Coronary artery (tissue), 2 donors: ENCODE measurements around the gene TP73.
"Not testable (repeated sequence)": the region's sequence is repeated elsewhere in the genome, so short reads cannot be mapped to it uniquely, and the experiment has no call there.

Source experiments
- DNase-seq: peaks from one replicate; pipeline ENCODE4 v3.0.0-alpha.2; 2017; ENCODE audit warnings: low spot score
- H3K27ac ChIP-seq, 2 donors: fragments of 200-600 bp; sonication (generic); one replicate each; pipeline ENCODE4 v1.5.1; 2016 to 2019
- H3K4me3 ChIP-seq: fragments of 200-600 bp; sonication (generic); 2 replicates; pipeline ENCODE4 v1.5.1; 2016; ENCODE audit warnings: mild to moderate bottlenecking, moderate library complexity
- CTCF ChIP-seq: fragments of 200-600 bp; sonication (generic); IDR thresholded peaks from one replicate; pipeline ENCODE4 v1.5.1; 2019; ENCODE audit warnings: antibody characterized with exemption

The TP73 gene

DNA sequence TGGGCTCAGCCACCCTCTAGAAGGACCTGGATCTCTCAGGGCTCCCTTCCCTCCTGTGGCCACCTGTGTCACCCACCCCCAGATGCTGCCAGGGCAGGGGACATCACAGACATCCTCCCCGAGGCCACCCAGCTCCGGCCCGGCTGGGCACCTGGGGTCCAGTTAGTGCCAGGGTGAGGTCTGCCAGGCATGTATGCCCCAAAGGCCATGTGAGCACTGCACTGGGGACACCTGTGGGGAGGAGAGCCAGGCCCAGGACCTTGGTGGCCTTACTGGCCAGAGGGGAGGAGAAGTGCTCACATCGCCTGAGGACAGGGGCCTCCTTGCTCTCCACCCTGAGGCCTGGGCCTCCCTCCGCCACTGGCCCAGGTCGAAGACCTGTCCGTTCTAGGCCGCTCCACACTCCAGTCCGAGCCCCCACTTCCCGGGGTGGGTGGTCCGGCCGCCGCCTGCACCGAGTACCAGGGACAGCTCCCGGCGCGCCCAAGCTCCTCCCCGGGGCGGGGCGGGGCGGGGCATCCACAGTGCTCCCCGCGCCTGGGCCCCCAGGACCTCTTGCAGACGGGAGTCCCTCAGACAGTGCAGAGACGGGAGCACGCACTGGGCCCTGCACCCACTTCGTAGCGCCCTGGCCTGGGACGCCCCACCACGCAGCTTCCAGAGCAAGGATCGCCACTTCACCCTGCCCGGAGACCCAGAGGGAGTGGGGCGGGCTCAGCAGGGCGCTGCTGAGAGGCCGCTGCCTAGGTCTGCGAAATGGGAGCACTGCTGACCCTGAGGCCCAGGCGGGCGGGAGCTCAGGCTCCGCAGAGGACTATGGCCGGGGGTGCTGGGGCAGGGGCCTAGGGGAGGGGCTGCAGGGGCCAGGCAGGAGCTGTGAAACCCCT is 65.6 kb downstream of the TP73 start:
- DNase-seq, result no peak
- TF ChIP-seq CTCF, result no peak
- Histone ChIP-seq H3K27ac (no peak overlapping the region), H3K4me3 (no peak overlapping the region)

DNA sequence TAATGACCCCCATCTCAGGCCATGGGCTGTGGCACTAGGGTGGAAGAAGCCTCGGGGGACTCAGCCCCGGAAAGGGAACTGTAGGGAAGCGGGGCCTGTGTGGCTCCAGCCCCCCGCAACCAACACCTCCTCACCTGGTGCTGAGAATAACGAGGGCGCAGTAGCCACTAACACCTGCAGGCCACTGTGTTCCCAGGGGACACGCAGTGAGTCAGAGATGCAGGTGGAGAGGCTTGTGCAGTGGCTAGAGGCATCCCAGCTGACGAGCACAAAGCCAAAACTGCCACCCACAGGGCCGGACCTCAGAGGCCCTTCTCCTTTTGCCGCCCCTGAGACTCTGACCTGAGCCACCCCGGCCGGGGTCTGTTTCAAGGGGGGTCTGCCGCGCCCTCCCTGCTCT is 66.4 kb downstream of the TP73 start:
- Histone ChIP-seq H3K27ac (no peak overlapping the region), H3K4me3 (no peak overlapping the region)
- TF ChIP-seq CTCF, result no peak
- DNase-seq, result no peak

GRCh38 chr1:3721955-3722465 is 69.7 kb downstream of the TP73 start:
- DNase-seq, result no peak
- TF ChIP-seq CTCF, result no peak
- Histone ChIP-seq H3K27ac (no peak overlapping the region), H3K4me3 (no peak overlapping the region)

DNA sequence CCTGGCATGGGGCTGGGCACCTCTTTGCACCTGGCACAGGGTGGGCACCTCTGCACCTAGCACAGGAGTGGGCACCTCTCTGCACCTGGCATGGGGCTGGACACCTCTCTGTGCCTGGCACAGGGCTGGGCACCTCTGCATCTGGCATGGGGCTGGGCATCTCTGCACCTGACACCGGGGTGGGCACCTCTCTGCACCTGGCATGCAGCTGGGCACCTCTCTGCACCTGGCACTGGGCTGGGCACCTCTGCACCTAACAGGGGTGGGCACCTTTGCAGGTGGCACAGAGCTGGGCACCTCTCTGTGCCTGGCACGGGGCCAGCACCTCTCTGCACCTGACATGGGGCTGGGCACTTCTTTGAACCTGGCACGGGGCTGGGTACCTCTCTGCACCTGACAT is 70.5 kb downstream of the TP73 start:
- DNase-seq, result no peak
- Histone ChIP-seq H3K27ac (no peak overlapping the region), H3K4me3 (no peak overlapping the region)
- no peak for TF ChIP-seq CTCF

DNA sequence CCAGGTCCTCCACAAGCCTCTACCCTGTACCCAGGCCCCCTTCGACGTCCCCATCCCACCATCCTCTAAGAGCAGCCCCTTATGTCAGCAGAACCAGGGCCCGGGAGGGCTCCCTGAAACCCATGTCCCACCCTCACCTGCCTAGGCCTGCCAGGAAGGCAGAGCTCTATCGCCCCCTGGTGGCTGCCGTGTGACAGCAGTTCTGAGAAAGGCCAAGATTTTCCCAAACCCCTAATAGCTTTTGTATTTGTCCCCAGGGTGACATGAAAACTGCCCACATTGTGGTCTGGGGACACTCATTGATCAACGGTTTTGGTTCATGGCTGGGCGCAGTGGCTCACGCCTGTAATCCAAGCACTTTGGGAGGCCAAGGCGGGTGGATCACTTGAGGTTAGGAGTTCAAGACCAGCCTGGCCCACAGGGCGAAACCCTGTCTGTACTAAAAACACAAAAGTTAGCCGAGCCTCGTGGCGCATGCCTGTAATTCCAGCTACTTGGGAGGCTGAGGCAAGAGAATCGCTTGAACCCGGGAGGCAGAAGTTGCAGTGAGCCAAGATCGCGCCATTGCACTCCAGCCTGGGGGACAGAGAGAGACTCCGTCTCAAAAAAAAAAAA is 72.2 kb downstream of the TP73 start:
- H3K4me3 ChIP-seq, DNase-seq, H3K27ac ChIP-seq: not testable (repeated sequence)
- TF ChIP-seq CTCF, result peak; percentile 96

- DNase-seq, result no peak
- Histone ChIP-seq H3K27ac (no peak overlapping the region), H3K4me3 (no peak overlapping the region)
- TF ChIP-seq CTCF, result no peak
Measured at GRCh38 chr1:3725366-3725765, 73.0 kb downstream of the TP73 start.
